Stomach (tissue), 9 donors: ENCODE data around the gene FPR3. TPM values are rescaled to one million over a fixed set of nuclear protein-coding genes. Genes with fewer than 3 reads are reported as not detected.
A peak's percentile ranks its signal among the peaks of the same experiment; 100 is the strongest.

ENCODE experiments used
- DNase-seq, 2 donors: peaks; one replicate each; pipeline versions ENCODE4 v3.0.0 to v3.0.0-alpha.2; 2013 to 2019
- H3K27ac ChIP-seq, 5 donors: fragments of 200-600 bp in 4 of 5; sonication (generic) in 4 of 5; one replicate each; pipeline ENCODE4 v1.5.1; 2013 to 2019; ENCODE audit warnings: mild to moderate bottlenecking in 1 of 5, moderate library complexity in 1 of 5
- H3K27me3 ChIP-seq, 3 donors: fragments of 200-600 bp; sonication (generic); one replicate each; pipeline ENCODE4 v1.5.1; 2017 to 2019; ENCODE audit warnings: mixed run types in 1 of 3
- H3K36me3 ChIP-seq, 4 donors: fragments of 200-600 bp; sonication (generic); 1 replicate in 3 of 4; 2 replicates in 1 of 4; pipeline ENCODE4 v1.5.1; 2016 to 2019
- H3K4me1 ChIP-seq, 4 donors: fragments of 200-600 bp; sonication (generic); one replicate each; pipeline ENCODE4 v1.5.1; 2016 to 2019
- H3K4me3 ChIP-seq, 4 donors: fragments of 200-600 bp; sonication (generic) in 3 of 4; one replicate each; pipeline ENCODE4 v1.5.1; 2016 to 2019; ENCODE audit warnings: mild to moderate bottlenecking in 1 of 4
- H3K9me3 ChIP-seq, 4 donors: fragments of 200-600 bp; sonication (generic); one replicate each; pipeline ENCODE4 v1.5.1; 2016 to 2019
- EP300 ChIP-seq: sonication (generic); formaldehyde crosslinking; IDR thresholded peaks from one replicate; pipeline ENCODE4 v1.6.1; 2017; ENCODE audit warnings: antibody characterized with exemption
- POLR2A ChIP-seq, 4 donors: fragments of 450-650 bp; IDR thresholded peaks; one replicate each; pipeline ENCODE4 v1.6.1; 2016; ENCODE audit warnings: antibody characterized with exemption in 4 of 4, control low read depth in 2 of 4, mild to moderate bottlenecking in 1 of 4, moderate library complexity in 1 of 4
- POLR2AphosphoS5 ChIP-seq, 3 donors: sonication (generic); formaldehyde crosslinking; IDR thresholded peaks; one replicate each; pipeline ENCODE4 v1.6.1; 2016; ENCODE audit warnings: antibody characterized with exemption in 3 of 3
- WGBS, 5 donors: extraction: QIAGEN DNeasy Blood & Tissue Kit in 3 of 5; methylation state at CpG; one replicate each; pipeline versions ENCODE4 v1.1.5 to v1.1.7; 2013 to 2018; 5-methylcytosine and 5-hydroxymethylcytosine counted together
- intact Hi-C: fragments of 100-400 bp; cut with DNase I; formaldehyde crosslinking; loops from one replicate; pipeline ENCODE4 v1.15.1; 2023; ENCODE audit warnings: low total_unique reads
- polyA plus RNA-seq, 3 donors: library from polyadenylated mRNA; stranded (reverse); fragments of 200-250 nt; gene quantifications; one replicate each; pipeline ENCODE4 v1.2.3, GENCODE V29; 2013
- total RNA-seq, 5 donors: library from RNA; depleted of rRNA; stranded (reverse); fragments of >200 nt; gene quantifications; one replicate each; pipeline versions ENCODE4 v1.1.0 to v1.2.3, GENCODE V29; 2014 to 2016
- TF ChIP-seq, protein P1 (sequence below), 7 experiments: fragments of 450-650 bp in 4 of 7; fragments of 200-600 bp in 3 of 7; sonication (generic) in 3 of 7; IDR thresholded peaks; one replicate each; pipeline ENCODE4 v1.5.1; 2016 to 2019; ENCODE audit warnings: antibody characterized with exemption in 7 of 7, control low read depth in 2 of 7, mild to moderate bottlenecking in 1 of 7
- donor health status: healthy with polysubstance abuse.
- donor health status: Bipolar disorder and iron deficiency.
- donor health status: healthy.

Gene FPR3
- total and polyA plus RNA-seq, 8 donors = 0.58 to 7.0 (median 2.5) TPM; not detected in 2

DNA sequence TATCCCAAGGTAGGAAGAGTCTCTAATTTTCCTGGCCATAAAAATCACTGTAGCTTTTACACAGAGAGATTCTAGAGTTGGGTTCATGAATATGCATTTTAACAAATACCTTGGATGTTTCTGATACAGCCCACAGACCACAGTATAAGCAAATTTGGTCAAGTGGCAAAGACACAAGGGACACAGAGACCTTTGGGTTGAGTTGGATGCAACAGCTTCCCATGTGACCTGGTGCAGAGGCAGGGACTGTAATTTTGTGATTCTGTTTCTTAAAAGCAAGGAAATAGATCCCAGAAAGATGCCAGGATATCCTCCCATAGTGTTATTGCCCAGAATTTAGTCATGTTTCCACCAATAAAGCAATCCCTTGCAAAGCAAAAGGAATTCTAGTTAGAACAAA, 27.0 kb downstream of the FPR3 start:
- TF ChIP-seq POLR2AphosphoS5 (IDR thresholded peaks at IDR 0.05) (no peak), POLR2A (IDR thresholded peaks at IDR 0.05) (no peak), EP300 (no peak)
- TF ChIP-seq, protein P1, sequence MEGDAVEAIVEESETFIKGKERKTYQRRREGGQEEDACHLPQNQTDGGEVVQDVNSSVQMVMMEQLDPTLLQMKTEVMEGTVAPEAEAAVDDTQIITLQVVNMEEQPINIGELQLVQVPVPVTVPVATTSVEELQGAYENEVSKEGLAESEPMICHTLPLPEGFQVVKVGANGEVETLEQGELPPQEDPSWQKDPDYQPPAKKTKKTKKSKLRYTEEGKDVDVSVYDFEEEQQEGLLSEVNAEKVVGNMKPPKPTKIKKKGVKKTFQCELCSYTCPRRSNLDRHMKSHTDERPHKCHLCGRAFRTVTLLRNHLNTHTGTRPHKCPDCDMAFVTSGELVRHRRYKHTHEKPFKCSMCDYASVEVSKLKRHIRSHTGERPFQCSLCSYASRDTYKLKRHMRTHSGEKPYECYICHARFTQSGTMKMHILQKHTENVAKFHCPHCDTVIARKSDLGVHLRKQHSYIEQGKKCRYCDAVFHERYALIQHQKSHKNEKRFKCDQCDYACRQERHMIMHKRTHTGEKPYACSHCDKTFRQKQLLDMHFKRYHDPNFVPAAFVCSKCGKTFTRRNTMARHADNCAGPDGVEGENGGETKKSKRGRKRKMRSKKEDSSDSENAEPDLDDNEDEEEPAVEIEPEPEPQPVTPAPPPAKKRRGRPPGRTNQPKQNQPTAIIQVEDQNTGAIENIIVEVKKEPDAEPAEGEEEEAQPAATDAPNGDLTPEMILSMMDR (IDR thresholded peaks at IDR 0.05) = no peak
- intact Hi-C loops = no loop called here
- Histone ChIP-seq H3K27ac (no peak overlapping the region), H3K4me1 (no peaks in the 10 kb centered on the region), H3K4me3 (no peak overlapping the region), H3K27me3 (no peaks in the 10 kb centered on the region), H3K36me3 (no peaks in the 10 kb centered on the region), H3K9me3 (peaks cover 0 to 50% (median 21%) of the 10 kb centered on the region in 4 donors)
- no peak for DNase-seq

DNA sequence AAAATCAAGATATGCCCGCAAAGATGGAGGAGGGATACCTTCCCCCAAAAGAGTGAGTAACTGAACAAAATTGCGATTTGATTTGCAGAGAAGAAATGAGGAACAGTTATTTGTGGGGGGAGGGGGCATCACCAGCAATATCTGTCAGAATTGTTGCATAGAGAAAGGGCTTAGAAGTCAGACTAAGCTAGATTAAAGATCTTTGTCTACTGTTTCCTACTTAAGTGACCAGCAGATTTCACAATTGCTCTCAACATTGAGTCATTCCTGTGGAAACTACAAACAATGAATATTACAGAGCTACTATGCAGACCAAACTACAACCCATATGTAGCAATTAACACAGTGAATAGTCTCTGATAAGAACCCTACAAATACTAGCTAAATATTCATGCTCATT, 27.4 kb downstream of the FPR3 start:
- Histone ChIP-seq H3K9me3 (peaks cover 0 to 54% (median 23%) of the 10 kb centered on the region in 4 donors), H3K27ac (no peak overlapping the region), H3K36me3 (no peaks in the 10 kb centered on the region), H3K27me3 (no peaks in the 10 kb centered on the region), H3K4me3 (no peak overlapping the region), H3K4me1 (no peaks in the 10 kb centered on the region)
- no peak for DNase-seq
- intact Hi-C loops = no loop called here
- TF ChIP-seq POLR2AphosphoS5 (IDR thresholded peaks at IDR 0.05) = no peak
- 84 to 90% (median 86%) methylated on average over 2 of the region's 2 CpGs for WGBS, 5 donors

DNA sequence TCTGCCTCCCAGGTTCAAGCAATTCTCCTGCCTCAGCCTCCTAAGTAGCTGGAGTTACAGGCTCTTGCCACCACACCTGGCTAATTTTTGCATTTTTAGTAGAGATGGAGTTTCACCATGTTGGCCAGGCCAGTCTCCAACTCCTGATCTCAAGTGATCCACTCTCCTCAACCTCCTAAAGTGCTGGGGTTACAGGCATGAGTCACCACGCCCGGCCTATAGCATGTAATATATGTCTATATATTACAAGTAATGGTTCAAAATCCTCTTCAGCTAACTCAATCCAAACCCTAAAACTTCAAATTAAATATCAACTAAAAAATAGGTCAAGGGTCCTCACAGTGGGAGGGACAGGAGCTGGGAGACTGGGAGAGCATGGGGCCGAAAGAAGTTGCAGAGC, 28.0 kb downstream of the FPR3 start:
- no peak for DNase-seq
- no peaks in the 10 kb centered on the region for H3K27me3 ChIP-seq
- no peaks in the 10 kb centered on the region for H3K36me3 ChIP-seq
- WGBS, 5 donors = 90 to 97% (median 94%) methylated on average over 3 of the region's 3 CpGs
- no peak overlapping the region for H3K4me3 ChIP-seq
- intact Hi-C loops = no loop called here
- TF ChIP-seq, protein P1 (IDR thresholded peaks at IDR 0.05) = no peak
- H3K27ac ChIP-seq = no peak overlapping the region
- no peaks in the 10 kb centered on the region for H3K4me1 ChIP-seq
- peaks cover 0 to 60% (median 26%) of the 10 kb centered on the region in 4 donors for H3K9me3 ChIP-seq

DNA sequence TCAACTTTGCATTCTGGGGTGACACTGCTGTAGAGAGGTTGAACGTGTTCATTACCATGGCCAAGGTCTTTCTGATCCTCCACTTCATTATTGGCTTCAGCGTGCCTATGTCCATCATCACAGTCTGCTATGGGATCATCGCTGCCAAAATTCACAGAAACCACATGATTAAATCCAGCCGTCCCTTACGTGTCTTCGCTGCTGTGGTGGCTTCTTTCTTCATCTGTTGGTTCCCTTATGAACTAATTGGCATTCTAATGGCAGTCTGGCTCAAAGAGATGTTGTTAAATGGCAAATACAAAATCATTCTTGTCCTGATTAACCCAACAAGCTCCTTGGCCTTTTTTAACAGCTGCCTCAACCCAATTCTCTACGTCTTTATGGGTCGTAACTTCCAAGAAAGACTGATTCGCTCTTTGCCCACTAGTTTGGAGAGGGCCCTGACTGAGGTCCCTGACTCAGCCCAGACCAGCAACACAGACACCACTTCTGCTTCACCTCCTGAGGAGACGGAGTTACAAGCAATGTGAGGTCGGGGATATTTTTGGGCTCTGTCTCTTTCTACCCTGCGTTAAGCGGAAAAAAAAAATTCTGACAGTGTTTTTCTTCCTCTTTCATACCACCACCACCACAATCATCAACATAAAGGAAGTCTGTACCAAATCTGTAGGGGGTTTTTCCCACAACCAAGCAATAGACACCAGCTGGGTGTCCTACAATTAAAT, 29.5 kb downstream of the FPR3 start:
- TF ChIP-seq EP300 (no peak), POLR2A (IDR thresholded peaks at IDR 0.05) (no peak), POLR2AphosphoS5 (IDR thresholded peaks at IDR 0.05) (no peak)
- TF ChIP-seq, protein P1 (IDR thresholded peaks at IDR 0.05) = no peak
- Histone ChIP-seq H3K27ac (peak overlapping the region in 2 of 5 donors; percentile 14 to 27), H3K36me3 (no peaks in the 10 kb centered on the region), H3K4me3 (no peak overlapping the region), H3K27me3 (no peaks in the 10 kb centered on the region), H3K4me1 (no peaks in the 10 kb centered on the region), H3K9me3 (peaks cover 0 to 75% (median 38%) of the 10 kb centered on the region in 4 donors)
- WGBS, 5 donors = 83 to 89% (median 86%) methylated on average over 13 of the region's 13 CpGs
- DNase-seq = peak in 1 of 2 donors; percentile 13
- intact Hi-C loops = no loop called here

DNA sequence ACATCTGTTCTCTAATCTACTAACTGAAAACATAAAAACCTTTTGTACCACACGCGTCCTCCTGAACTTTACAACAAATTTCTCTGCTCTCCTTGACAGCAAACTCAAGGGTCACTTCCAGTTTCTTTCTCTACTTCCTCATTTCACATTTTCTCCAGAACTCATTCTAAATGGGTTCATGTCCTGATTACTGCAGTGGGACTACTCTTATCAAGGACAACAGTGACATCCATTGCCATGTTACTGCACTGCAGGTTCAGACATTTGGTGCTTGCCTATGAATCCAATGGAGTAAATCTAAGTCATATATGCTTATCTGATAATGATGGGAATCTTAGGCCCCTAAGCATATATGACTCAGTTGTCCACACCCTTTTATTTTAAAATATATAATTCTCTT, 35.3 kb downstream of the FPR3 start:
- intact Hi-C loops = no loop called here

More for the DNA sequence above, 35.3 kb downstream of the FPR3 start:
- H3K4me3 ChIP-seq = no peak overlapping the region
- no peak for TF ChIP-seq POLR2AphosphoS5 (IDR thresholded peaks at IDR 0.05)
- TF ChIP-seq, protein P1 (IDR thresholded peaks at IDR 0.05) = no peak
- no peak for TF ChIP-seq EP300
- no peak for TF ChIP-seq POLR2A (IDR thresholded peaks at IDR 0.05)
- peak in 1 of 2 donors; percentile 26 for DNase-seq
- WGBS, 5 donors = 80 to 89% (median 88%) methylated on average over 2 of the region's 2 CpGs
- H3K9me3 ChIP-seq = peaks cover 0 to 65% (median 28%) of the 10 kb centered on the region in 4 donors
- H3K27ac ChIP-seq = no peak overlapping the region
- H3K27me3 ChIP-seq = no peaks in the 10 kb centered on the region
- H3K36me3 ChIP-seq = no peaks in the 10 kb centered on the region
- H3K4me1 ChIP-seq = no peaks in the 10 kb centered on the region
